WI38 (cell line): Measurements from ENCODE around the gene TNF.

Experiments used
- H3K4me3 ChIP-seq: 2 replicates; pipeline ENCODE4 v1.5.1; 2011; ENCODE audit warnings: low read depth, mild to moderate bottlenecking, control low read depth, low read length
- CTCF ChIP-seq: IDR thresholded peaks from 2 replicates; pipeline ENCODE4 v1.5.1; 2012; ENCODE audit warnings: low read depth, mild to moderate bottlenecking, control low read depth, low read length

TNF gene

GRCh38 chr6:31575335-31575901 lies at the start of gene TNF:
TNF (plus strand) TSS chr6:31575565; CDS start chr6:31575742, 177 bp downstream.
- no peak for TF ChIP-seq CTCF
- H3K4me3 ChIP-seq: no peak within 1 kb of the TSS

- H3K4me3 ChIP-seq: no peak overlapping the region
- no peak for TF ChIP-seq CTCF
These were observed 49.3 kb upstream of the TNF start for GRCh38 chr6:31525932-31526591.

- no peak overlapping the region for H3K4me3 ChIP-seq
- TF ChIP-seq CTCF: no peak
These were observed 47.0 kb upstream of the TNF start for GRCh38 chr6:31528307-31528777.

GRCh38 chr6:31528821-31529328 lies 46.5 kb upstream of the TNF start, which contains the start of gene MCCD1:
MCCD1 (plus strand) TSS chr6:31528962; CDS start chr6:31529015, 53 bp downstream.
- no peak for TF ChIP-seq CTCF
- H3K4me3 ChIP-seq: no peak within 1 kb of the TSS

GRCh38 chr6:31529329-31530150 lies 45.8 kb upstream of the TNF start:
- no peak overlapping the region for H3K4me3 ChIP-seq
- TF ChIP-seq CTCF: no peak

GRCh38 chr6:31530659-31531058 lies 44.7 kb upstream of the TNF start:
- H3K4me3 ChIP-seq: no peak overlapping the region
- TF ChIP-seq CTCF: no peak
